ENCODE results near the gene CYBA. TPM values are rescaled to one million over a fixed set of nuclear protein-coding genes. Genes with fewer than 3 reads are reported as not detected.
A peak's percentile ranks its signal among the peaks of the same experiment; 100 is the strongest.

CYBA gene
- total and polyA plus RNA-seq, 2 of the 13 experiments (the other 11 are each of a cell fraction or from before 2014, with no cell fraction given), result 196 to 250 TPM

GRCh38 chr16:88640039-88640495 lies 10.8 kb downstream of the CYBA start:
- Histone ChIP-seq H3K9me3 (ENCODE audit: low read length) (no peaks in the 10 kb centered on the region), H3K4me3 (replicated peaks in 1 of 3; ENCODE audit: insufficient read depth in 1 of 3, low read depth in 2 of 3, low read length in 3 of 3) (peak overlapping the region; percentile 1 to 67 (median 17); a peak in 5 of 6 replicates), H3K4me2 (ENCODE audit: low read depth, low read length) (peak overlapping the region; percentile 82), H4K20me1 (ENCODE audit: insufficient read depth, low read length) (peaks cover 6% of the 10 kb centered on the region; the same call in 1 of the 2 replicates), H2AFZ (ENCODE audit: low read length) (no peak overlapping the region), H3K27ac (ENCODE audit: extremely low read length, insufficient read depth, low read length) (no peak overlapping the region), H3K79me2 (ENCODE audit: insufficient read depth, low read length) (no peaks in the 10 kb centered on the region), H3K9ac (ENCODE audit: insufficient read depth, low read depth, low read length) (peak overlapping the region; percentile 4; the same call in 1 of the 2 replicates), H3K27me3 (ENCODE audit: control insufficient read depth in 1 of 2, insufficient read depth in 2 of 2, low read length in 2 of 2) (peaks cover 17 to 39% of the 10 kb centered on the region in 2 experiments; a peak in 4 of 5 replicates), H3K36me3 (replicated peaks in 1 of 2; ENCODE audit: control insufficient read depth in 1 of 2, insufficient read depth in 2 of 2, low read length in 2 of 2) (peaks cover 0 to 5% of the 10 kb centered on the region in 2 experiments; a peak in 1 of 5 replicates), H3K4me1 (ENCODE audit: insufficient read depth, low read length) (peaks cover 28% of the 10 kb centered on the region)
- FAIRE-seq (no peak), DNase-seq (ENCODE audit: low spot score) (no peak), ATAC-seq (peak; percentile 16)
- WGBS (ENCODE audit: low lambda C conversion rate), result 10% methylated on average over 12 of the region's 13 CpGs
- ChIA-PET POLR2A (interaction anchor here (1.4 kb wide), 2 partner anchors 9 to 23 kb away, joined by 4 to 8 read pairs; partner anchors contain the start of gene MVD), CTCF (ENCODE audit: low intra/inter-chr PET ratio, low total read pairs) (no interaction called here)
- in situ Hi-C loops (cut with HindIII; ENCODE audit: extremely low pct_ligation_motif_present, low pct_unique_long_range_greater_than_20kb) (no loop called here), intact Hi-C loops (cut with micrococcal nuclease; ENCODE audit: unreplicated experiment) (no loop called here)
- no TSS peak for BruUV-seq (replicated peaks)
- no peak for TF ChIP-seq ZNF275 (CRISPR knock-in tag; IDR thresholded peaks at IDR 0.05; ENCODE audit: borderline replicate concordance)
- TF ChIP-seq HOXA3 (CRISPR knock-in tag; IDR thresholded peaks at IDR 0.05), result no peak
- no peak for TF ChIP-seq ZNF280D (CRISPR knock-in tag; IDR thresholded peaks at IDR 0.05)
- TF ChIP-seq AKNA (CRISPR knock-in tag; IDR thresholded peaks at IDR 0.05; ENCODE audit: borderline replicate concordance), result no peak
- no peak for TF ChIP-seq BATF2 (CRISPR knock-in tag; IDR thresholded peaks at IDR 0.05)
- TF ChIP-seq POLR2AphosphoS2 (IDR thresholded peaks at IDR 0.05; ENCODE audit: low read depth, low read length), result no peak
- no peak for TF ChIP-seq KLF9 (CRISPR knock-in tag; IDR thresholded peaks at IDR 0.05; ENCODE audit: low read depth)
- TF ChIP-seq PHF8 (CRISPR knock-in tag; IDR thresholded peaks at IDR 0.05), result no peak
- no peak for TF ChIP-seq PCBP1 (IDR thresholded peaks at IDR 0.05; ENCODE audit: borderline replicate concordance, low read depth, low read length)
- TF ChIP-seq ZNF776 (CRISPR knock-in tag; IDR thresholded peaks at IDR 0.05), result no peak
- peak; percentile 93; the same call in 1 of the 2 replicates for TF ChIP-seq EZH2 (conservative IDR thresholded peaks at IDR 0.05; ENCODE audit: low read depth, low read length)
- TF ChIP-seq ZNF224 (CRISPR knock-in tag; IDR thresholded peaks at IDR 0.05), result no peak
- TF ChIP-seq NR1H2 (CRISPR knock-in tag; IDR thresholded peaks at IDR 0.05; ENCODE audit: borderline replicate concordance, low read depth), result no peak
